Liver (tissue), 9 donors: ENCODE data around the gene SEMA4D. TPM values are rescaled to one million over a fixed set of nuclear protein-coding genes. Genes with fewer than 3 reads are reported as not detected.

Experiments
- DNase-seq: peaks from one replicate; pipeline ENCODE4 v3.0.0-alpha.2; 2017; ENCODE audit warnings: low spot score
- H3K27ac ChIP-seq, 2 donors: one replicate each; pipeline ENCODE4 v1.7.0; 2013; ENCODE audit warnings: inconsistent platforms in 2 of 2, low read length in 2 of 2, control low read depth in 1 of 2, low read depth in 1 of 2, mild to moderate bottlenecking in 1 of 2
- H3K27me3 ChIP-seq, 4 donors: one replicate each; pipeline versions ENCODE4 v1.6.1 to v1.7.0; 2013; ENCODE audit warnings: low read length in 3 of 4, inconsistent platforms in 1 of 4, mild to moderate bottlenecking in 1 of 4, moderate library complexity in 1 of 4; ENCODE audit not compliant: control insufficient read depth in 4 of 4, insufficient read depth in 4 of 4
- H3K36me3 ChIP-seq, 4 donors: one replicate each; pipeline versions ENCODE4 v1.6.1 to v1.7.0; 2013; ENCODE audit warnings: low read length in 3 of 4, mild to moderate bottlenecking in 3 of 4, low read depth in 1 of 4, moderate library complexity in 1 of 4; ENCODE audit not compliant: control insufficient read depth in 4 of 4, insufficient read depth in 3 of 4
- H3K4me1 ChIP-seq, 4 donors: one replicate each; pipeline versions ENCODE4 v1.6.1 to v1.7.0; 2013; ENCODE audit warnings: low read length in 3 of 4, mild to moderate bottlenecking in 3 of 4, moderate library complexity in 1 of 4; ENCODE audit not compliant: control insufficient read depth in 4 of 4, insufficient read depth in 4 of 4
- H3K4me3 ChIP-seq, 3 donors: one replicate each; pipeline versions ENCODE4 v1.6.1 to v1.7.0; 2013; ENCODE audit warnings: low read length in 3 of 3, control low read depth in 1 of 3, low read depth in 1 of 3, mild to moderate bottlenecking in 1 of 3
- H3K9ac ChIP-seq, 2 donors: one replicate each; pipeline ENCODE4 v1.7.0; 2013; ENCODE audit warnings: low read length in 2 of 2, mild to moderate bottlenecking in 2 of 2, moderate library complexity in 2 of 2, control low read depth in 1 of 2, low read depth in 1 of 2
- H3K9me3 ChIP-seq, 4 donors: one replicate each; pipeline versions ENCODE4 v1.6.1 to v1.7.0; 2013; ENCODE audit warnings: low read length in 3 of 4; ENCODE audit not compliant: control insufficient read depth in 4 of 4
- ATF3 ChIP-seq: IDR thresholded peaks from 2 replicates; pipeline ENCODE4 v1.6.1; 2016; ENCODE audit warnings: antibody characterized with exemption
- CTCF ChIP-seq: fragments of 150-350 bp; IDR thresholded peaks from 2 replicates; pipeline ENCODE4 v1.5.1; 2017; ENCODE audit warnings: improper control_type of control experiment, low read depth, low read length; ENCODE audit not compliant: missing input control
- EGR1 ChIP-seq, 2 donors: IDR thresholded peaks; 2 replicates each; pipeline ENCODE4 v1.6.1; 2016 to 2018; ENCODE audit warnings: antibody characterized with exemption in 2 of 2, low read depth in 2 of 2
- FOXA1 ChIP-seq: IDR thresholded peaks from 2 replicates; pipeline ENCODE4 v1.6.1; 2016; ENCODE audit warnings: antibody characterized with exemption
- FOXA2 ChIP-seq: IDR thresholded peaks from 2 replicates; pipeline ENCODE4 v1.6.1; 2016; ENCODE audit warnings: antibody characterized with exemption
- GABPA ChIP-seq, 2 donors: IDR thresholded peaks in 1 of 2; conservative IDR thresholded peaks in 1 of 2; 2 replicates each; pipeline ENCODE4 v1.6.1; 2016; ENCODE audit warnings: antibody characterized with exemption in 2 of 2, mild to moderate bottlenecking in 1 of 2, moderate library complexity in 1 of 2
- HNF4G ChIP-seq: IDR thresholded peaks from 2 replicates; pipeline ENCODE4 v1.6.1; 2016; ENCODE audit warnings: antibody characterized with exemption
- JUND ChIP-seq, 2 donors: IDR thresholded peaks; 2 replicates each; pipeline ENCODE4 v1.6.1; 2016; ENCODE audit warnings: antibody characterized with exemption in 2 of 2
- MAX ChIP-seq: IDR thresholded peaks from 2 replicates; pipeline ENCODE4 v1.6.1; 2016; ENCODE audit warnings: antibody characterized with exemption
- NR2F2 ChIP-seq: IDR thresholded peaks from 2 replicates; pipeline ENCODE4 v1.6.1; 2016; ENCODE audit warnings: antibody characterized with exemption
- RAD21 ChIP-seq, 2 donors: IDR thresholded peaks; 2 replicates each; pipeline ENCODE4 v1.6.1; 2016; ENCODE audit warnings: antibody characterized with exemption in 2 of 2, mild to moderate bottlenecking in 2 of 2
- REST ChIP-seq: IDR thresholded peaks from 2 replicates; pipeline ENCODE4 v1.6.1; 2016; ENCODE audit warnings: antibody characterized with exemption, mild to moderate bottlenecking
- RXRA ChIP-seq, 2 donors: IDR thresholded peaks; 2 replicates each; pipeline ENCODE4 v1.6.1; 2017 to 2018; ENCODE audit warnings: antibody characterized with exemption in 2 of 2, mild to moderate bottlenecking in 1 of 2
- SP1 ChIP-seq: IDR thresholded peaks from 2 replicates; pipeline ENCODE4 v1.6.1; 2018; ENCODE audit warnings: antibody characterized with exemption, mild to moderate bottlenecking
- TAF1 ChIP-seq: conservative IDR thresholded peaks from 2 replicates; pipeline ENCODE4 v1.6.1; 2016; ENCODE audit warnings: antibody characterized with exemption, mild to moderate bottlenecking
- YY1 ChIP-seq: IDR thresholded peaks from 2 replicates; pipeline ENCODE4 v1.6.1; 2016; ENCODE audit warnings: antibody characterized with exemption, mild to moderate bottlenecking
- ZBTB33 ChIP-seq: IDR thresholded peaks from 2 replicates; pipeline ENCODE4 v1.6.1; 2016; ENCODE audit warnings: antibody characterized with exemption
- WGBS: extraction: QIAGEN DNeasy Blood & Tissue Kit; methylation state at CpG from one replicate; pipeline ENCODE4 v1.1.7; 2013; 5-methylcytosine and 5-hydroxymethylcytosine counted together
- polyA plus RNA-seq, 2 donors: library from polyadenylated mRNA; stranded (reverse) in 1 of 2; unstranded in 1 of 2; fragments of 200-250 nt in 1 of 2; fragments of >200 nt in 1 of 2; fragmentation: Nextera tagmentation in 1 of 2; extraction: Ambion mirVana in 1 of 2; gene quantifications; one replicate each; pipeline versions ENCODE4 v1.2.1 to v1.2.3, GENCODE V29; 2013 to 2015
- total RNA-seq, 2 donors: library from RNA; depleted of rRNA; stranded (reverse); fragments of >200 nt; gene quantifications; one replicate each; pipeline ENCODE4 v1.2.3, GENCODE V29; 2014
- donor health status: healthy.
- donor health status: healthy.
- donor health status: healthy.
- donor health status: healthy.
- donor health status: healthy.

SEMA4D gene
- total and polyA plus RNA-seq, 4 donors = 1.4 to 12.0 (median 4.1) TPM

GRCh38 chr9:89494199-89494598, 3.7 kb downstream of the SEMA4D start:
- Histone ChIP-seq H3K27ac (no peak overlapping the region), H3K4me1 (peaks cover 0 to 5% (median 4%) of the 10 kb centered on the region in 4 donors), H3K4me3 (no peak overlapping the region), H3K9ac (no peak overlapping the region), H3K27me3 (no peaks in the 10 kb centered on the region), H3K36me3 (no peaks in the 10 kb centered on the region), H3K9me3 (no peaks in the 10 kb centered on the region)
- TF ChIP-seq ATF3 (no peak), HNF4G (no peak), SP1 (no peak), TAF1 (no peak), YY1 (no peak), FOXA1 (no peak), RAD21 (IDR thresholded peaks at IDR 0.05) (no peak), EGR1 (IDR thresholded peaks at IDR 0.05; ENCODE audit: low read depth in 2 of 2) (no peak), RXRA (IDR thresholded peaks at IDR 0.05) (no peak), MAX (no peak), CTCF (no peak), GABPA (IDR thresholded peaks at IDR 0.05 in 1 of 2, conservative IDR thresholded peaks at IDR 0.05 in 1 of 2) (no peak), REST (no peak), JUND (IDR thresholded peaks at IDR 0.05) (no peak), NR2F2 (no peak)
- no peak for DNase-seq
- WGBS = 91% methylated on average over 5 of the region's 5 CpGs

- H3K4me3 ChIP-seq = no peak overlapping the region
- peaks cover 0 to 5% (median 4%) of the 10 kb centered on the region in 4 donors for H3K4me1 ChIP-seq
- no peak overlapping the region for H3K27ac ChIP-seq
Measured at GRCh38 chr9:89493671-89494070, 4.2 kb downstream of the SEMA4D start.

More at GRCh38 chr9:89493671-89494070, 4.2 kb downstream of the SEMA4D start:
- TF ChIP-seq ATF3 (no peak), FOXA1 (no peak), GABPA (IDR thresholded peaks at IDR 0.05 in 1 of 2, conservative IDR thresholded peaks at IDR 0.05 in 1 of 2) (no peak), SP1 (no peak), ZBTB33 (no peak), MAX (no peak), FOXA2 (no peak), RXRA (IDR thresholded peaks at IDR 0.05) (no peak), EGR1 (IDR thresholded peaks at IDR 0.05; ENCODE audit: low read depth in 2 of 2) (no peak), REST (no peak), CTCF (no peak), JUND (IDR thresholded peaks at IDR 0.05) (no peak)
- no peaks in the 10 kb centered on the region for H3K27me3 ChIP-seq
- no peak for DNase-seq
- H3K36me3 ChIP-seq = no peaks in the 10 kb centered on the region
- H3K9ac ChIP-seq = no peak overlapping the region
- WGBS = 90% methylated on average over 2 of the region's 2 CpGs
- H3K9me3 ChIP-seq = no peaks in the 10 kb centered on the region
